Measurements from ENCODE around the gene LRRC10B. TPM values are rescaled to one million over a fixed set of nuclear protein-coding genes. Genes with fewer than 3 reads are reported as not detected.

Gene LRRC10B
- total RNA-seq, 1 experiment from 2014 or later, result not detected

- in situ Hi-C loops (cut with HindIII; ENCODE audit: low pct_unique_long_range_greater_than_20kb, low sequenced_read_pairs), result no loop called here
- DNase-seq (ENCODE audit: low read depth, low spot score), result no peak
Observed at GRCh38 chr11:61549662-61550568, 41.4 kb downstream of the LRRC10B start.

- in situ Hi-C loops (cut with HindIII; ENCODE audit: low pct_unique_long_range_greater_than_20kb, low sequenced_read_pairs), result no loop called here
- DNase-seq (ENCODE audit: low read depth, low spot score), result no peak
Observed at GRCh38 chr11:61550665-61551227, 42.2 kb downstream of the LRRC10B start.

GRCh38 chr11:61551634-61552033 is 43.1 kb downstream of the LRRC10B start:
- in situ Hi-C loops (cut with HindIII; ENCODE audit: low pct_unique_long_range_greater_than_20kb, low sequenced_read_pairs), result no loop called here
- peak; percentile 3 for DNase-seq (ENCODE audit: low read depth, low spot score)

- DNase-seq (ENCODE audit: low read depth, low spot score), result no peak
- in situ Hi-C loops (cut with HindIII; ENCODE audit: low pct_unique_long_range_greater_than_20kb, low sequenced_read_pairs), result no loop called here
Observed at GRCh38 chr11:61552108-61552635, 43.6 kb downstream of the LRRC10B start.

- no peak for DNase-seq (ENCODE audit: low read depth, low spot score)
- in situ Hi-C loops (cut with HindIII; ENCODE audit: low pct_unique_long_range_greater_than_20kb, low sequenced_read_pairs), result no loop called here
Observed at GRCh38 chr11:61553373-61554171, 45.0 kb downstream of the LRRC10B start.

- no peak for DNase-seq (ENCODE audit: low read depth, low spot score)
- in situ Hi-C loops (cut with HindIII; ENCODE audit: low pct_unique_long_range_greater_than_20kb, low sequenced_read_pairs), result no loop called here
Observed at GRCh38 chr11:61554172-61554988, 45.8 kb downstream of the LRRC10B start.

- no peak for DNase-seq (ENCODE audit: low read depth, low spot score)
- in situ Hi-C loops (cut with HindIII; ENCODE audit: low pct_unique_long_range_greater_than_20kb, low sequenced_read_pairs), result no loop called here
Observed at GRCh38 chr11:61555051-61555969, 46.8 kb downstream of the LRRC10B start.

- DNase-seq (ENCODE audit: low read depth, low spot score), result no peak
- in situ Hi-C loops (cut with HindIII; ENCODE audit: low pct_unique_long_range_greater_than_20kb, low sequenced_read_pairs), result no loop called here
Observed at GRCh38 chr11:61555978-61556377, 47.4 kb downstream of the LRRC10B start.

- no peak for DNase-seq (ENCODE audit: low read depth, low spot score)
- in situ Hi-C loops (cut with HindIII; ENCODE audit: low pct_unique_long_range_greater_than_20kb, low sequenced_read_pairs), result no loop called here
Observed at GRCh38 chr11:61556621-61557020, 48.1 kb downstream of the LRRC10B start.

Small RNA genes within 50 kb of the gene (small RNA-seq; reads per million reads assigned to genes)
- gene MIR4488, result 0 to 0.10 reads per million in 2 experiments

Other genes starting within 250 kb of the LRRC10B start
- gene VWCE, start 213.4 kb upstream of the LRRC10B start, total RNA-seq (2014; rRNA removed; shearing (Covaris generic)), result 0.24 and 0.45 TPM in 2 replicates
- gene DDB1, start 175.6 kb upstream of the LRRC10B start, total RNA-seq (2014; rRNA removed; shearing (Covaris generic)), result 190 and 218 TPM in 2 replicates
- gene TKFC, start 175.5 kb upstream of the LRRC10B start, total RNA-seq (2014; rRNA removed; shearing (Covaris generic)), result 43.2 and 48.6 TPM in 2 replicates
- gene CYB561A3, start 146.9 kb upstream of the LRRC10B start, total RNA-seq (2014; rRNA removed; shearing (Covaris generic)), result 15.1 and 20.5 TPM in 2 replicates
- 37.2 and 38.7 TPM in 2 replicates for gene TMEM138, start 146.4 kb upstream of the LRRC10B start, total RNA-seq (2014; rRNA removed; shearing (Covaris generic))
- gene TMEM216, start 116.2 kb upstream of the LRRC10B start, total RNA-seq (2014; rRNA removed; shearing (Covaris generic)), result 0.95 and 2.0 TPM in 2 replicates
- gene CPSF7, start 78.8 kb upstream of the LRRC10B start, total RNA-seq (2014; rRNA removed; shearing (Covaris generic)), result 14.6 and 19.1 TPM in 2 replicates
- 43.5 and 45.4 TPM in 2 replicates for gene SDHAF2, start 78.6 kb upstream of the LRRC10B start, total RNA-seq (2014; rRNA removed; shearing (Covaris generic))
- 0.69 and 2.6 TPM in 2 replicates for gene SYT7, start 72.3 kb downstream of the LRRC10B start, total RNA-seq (2014; rRNA removed; shearing (Covaris generic))
- gene DAGLA, start 171.6 kb downstream of the LRRC10B start, total RNA-seq (2014; rRNA removed; shearing (Covaris generic)), result 0.98 and 1.1 TPM in 2 replicates
- gene MYRF, start 243.9 kb downstream of the LRRC10B start, total RNA-seq (2014; rRNA removed; shearing (Covaris generic)), result 1.7 and 2.2 TPM in 2 replicates

Measured in SK-MEL-5 (cell line).